Measurements from ENCODE around the gene SYT9. TPM values are rescaled to one million over a fixed set of nuclear protein-coding genes. Genes with fewer than 3 reads are reported as not detected.
A peak's percentile ranks its signal among the peaks of the same experiment; 100 is the strongest.

SYT9 gene
- total and polyA plus RNA-seq, 4 donors = 0.05 to 5.4 (median 2.6) TPM

DNA sequence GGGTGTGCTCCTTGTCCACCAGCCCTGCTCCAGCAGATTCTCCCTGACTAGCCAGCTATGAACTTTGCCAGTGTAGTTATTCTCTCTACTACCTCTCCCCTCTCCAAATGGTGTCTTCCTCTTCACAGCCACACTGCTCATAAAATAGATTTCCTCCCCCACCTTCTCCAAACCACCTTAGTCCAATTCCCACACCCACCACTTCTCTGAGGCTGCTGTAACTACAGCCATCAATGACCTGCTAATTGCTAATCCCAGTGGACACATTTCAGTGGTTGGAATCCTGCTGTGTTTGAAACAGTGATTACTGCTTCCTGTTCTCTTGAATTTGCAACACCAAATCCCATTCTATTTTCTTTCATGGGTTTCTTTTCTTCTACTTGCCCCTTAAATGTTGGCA, 23.4 kb downstream of the SYT9 start:
- H3K27ac ChIP-seq (ENCODE audit: low read depth in 1 of 2, low read length in 2 of 2) = no peak overlapping the region
- H3K4me3 ChIP-seq (ENCODE audit: low read depth in 1 of 3, low read length in 3 of 3) = no peak overlapping the region
- H3K9ac ChIP-seq (ENCODE audit: low read depth in 1 of 2, low read length in 2 of 2) = no peak overlapping the region
- no peak for DNase-seq (ENCODE audit: low spot score)
- no peaks in the 10 kb centered on the region for H3K4me1 ChIP-seq (ENCODE audit: control insufficient read depth in 4 of 4, insufficient read depth in 4 of 4, low read length in 3 of 4)
- H3K27me3 ChIP-seq (ENCODE audit: control insufficient read depth in 4 of 4, insufficient read depth in 4 of 4, low read length in 3 of 4) = no peaks in the 10 kb centered on the region
- no peak for TF ChIP-seq EGR1 (IDR thresholded peaks at IDR 0.05; ENCODE audit: low read depth in 2 of 2)
- TF ChIP-seq, protein P1, sequence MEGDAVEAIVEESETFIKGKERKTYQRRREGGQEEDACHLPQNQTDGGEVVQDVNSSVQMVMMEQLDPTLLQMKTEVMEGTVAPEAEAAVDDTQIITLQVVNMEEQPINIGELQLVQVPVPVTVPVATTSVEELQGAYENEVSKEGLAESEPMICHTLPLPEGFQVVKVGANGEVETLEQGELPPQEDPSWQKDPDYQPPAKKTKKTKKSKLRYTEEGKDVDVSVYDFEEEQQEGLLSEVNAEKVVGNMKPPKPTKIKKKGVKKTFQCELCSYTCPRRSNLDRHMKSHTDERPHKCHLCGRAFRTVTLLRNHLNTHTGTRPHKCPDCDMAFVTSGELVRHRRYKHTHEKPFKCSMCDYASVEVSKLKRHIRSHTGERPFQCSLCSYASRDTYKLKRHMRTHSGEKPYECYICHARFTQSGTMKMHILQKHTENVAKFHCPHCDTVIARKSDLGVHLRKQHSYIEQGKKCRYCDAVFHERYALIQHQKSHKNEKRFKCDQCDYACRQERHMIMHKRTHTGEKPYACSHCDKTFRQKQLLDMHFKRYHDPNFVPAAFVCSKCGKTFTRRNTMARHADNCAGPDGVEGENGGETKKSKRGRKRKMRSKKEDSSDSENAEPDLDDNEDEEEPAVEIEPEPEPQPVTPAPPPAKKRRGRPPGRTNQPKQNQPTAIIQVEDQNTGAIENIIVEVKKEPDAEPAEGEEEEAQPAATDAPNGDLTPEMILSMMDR (IDR thresholded peaks at IDR 0.05; ENCODE audit: low read depth, low read length, missing input control) = no peak
- no peak for TF ChIP-seq RAD21 (IDR thresholded peaks at IDR 0.05)
- TF ChIP-seq, protein P2, sequence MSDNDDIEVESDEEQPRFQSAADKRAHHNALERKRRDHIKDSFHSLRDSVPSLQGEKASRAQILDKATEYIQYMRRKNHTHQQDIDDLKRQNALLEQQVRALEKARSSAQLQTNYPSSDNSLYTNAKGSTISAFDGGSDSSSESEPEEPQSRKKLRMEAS (IDR thresholded peaks at IDR 0.05) = no peak
- no peak for TF ChIP-seq JUND (IDR thresholded peaks at IDR 0.05)
- TF ChIP-seq FOXA2 (IDR thresholded peaks at IDR 0.05) = no peak
- no peak for TF ChIP-seq YY1 (IDR thresholded peaks at IDR 0.05)
- TF ChIP-seq, protein P3, sequence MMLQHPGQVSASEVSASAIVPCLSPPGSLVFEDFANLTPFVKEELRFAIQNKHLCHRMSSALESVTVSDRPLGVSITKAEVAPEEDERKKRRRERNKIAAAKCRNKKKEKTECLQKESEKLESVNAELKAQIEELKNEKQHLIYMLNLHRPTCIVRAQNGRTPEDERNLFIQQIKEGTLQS (IDR thresholded peaks at IDR 0.05) = no peak
- TF ChIP-seq HNF4A (conservative IDR thresholded peaks at IDR 0.05) = no peak
- TF ChIP-seq HNF4G (IDR thresholded peaks at IDR 0.05) = no peak
- no peak for TF ChIP-seq FOXA1 (IDR thresholded peaks at IDR 0.05)
- no peak for TF ChIP-seq RXRA (IDR thresholded peaks at IDR 0.05)
- TF ChIP-seq, protein P4, sequence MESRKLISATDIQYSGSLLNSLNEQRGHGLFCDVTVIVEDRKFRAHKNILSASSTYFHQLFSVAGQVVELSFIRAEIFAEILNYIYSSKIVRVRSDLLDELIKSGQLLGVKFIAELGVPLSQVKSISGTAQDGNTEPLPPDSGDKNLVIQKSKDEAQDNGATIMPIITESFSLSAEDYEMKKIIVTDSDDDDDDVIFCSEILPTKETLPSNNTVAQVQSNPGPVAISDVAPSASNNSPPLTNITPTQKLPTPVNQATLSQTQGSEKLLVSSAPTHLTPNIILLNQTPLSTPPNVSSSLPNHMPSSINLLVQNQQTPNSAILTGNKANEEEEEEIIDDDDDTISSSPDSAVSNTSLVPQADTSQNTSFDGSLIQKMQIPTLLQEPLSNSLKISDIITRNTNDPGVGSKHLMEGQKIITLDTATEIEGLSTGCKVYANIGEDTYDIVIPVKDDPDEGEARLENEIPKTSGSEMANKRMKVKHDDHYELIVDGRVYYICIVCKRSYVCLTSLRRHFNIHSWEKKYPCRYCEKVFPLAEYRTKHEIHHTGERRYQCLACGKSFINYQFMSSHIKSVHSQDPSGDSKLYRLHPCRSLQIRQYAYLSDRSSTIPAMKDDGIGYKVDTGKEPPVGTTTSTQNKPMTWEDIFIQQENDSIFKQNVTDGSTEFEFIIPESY (IDR thresholded peaks at IDR 0.05) = no peak
- TF ChIP-seq, protein P5, sequence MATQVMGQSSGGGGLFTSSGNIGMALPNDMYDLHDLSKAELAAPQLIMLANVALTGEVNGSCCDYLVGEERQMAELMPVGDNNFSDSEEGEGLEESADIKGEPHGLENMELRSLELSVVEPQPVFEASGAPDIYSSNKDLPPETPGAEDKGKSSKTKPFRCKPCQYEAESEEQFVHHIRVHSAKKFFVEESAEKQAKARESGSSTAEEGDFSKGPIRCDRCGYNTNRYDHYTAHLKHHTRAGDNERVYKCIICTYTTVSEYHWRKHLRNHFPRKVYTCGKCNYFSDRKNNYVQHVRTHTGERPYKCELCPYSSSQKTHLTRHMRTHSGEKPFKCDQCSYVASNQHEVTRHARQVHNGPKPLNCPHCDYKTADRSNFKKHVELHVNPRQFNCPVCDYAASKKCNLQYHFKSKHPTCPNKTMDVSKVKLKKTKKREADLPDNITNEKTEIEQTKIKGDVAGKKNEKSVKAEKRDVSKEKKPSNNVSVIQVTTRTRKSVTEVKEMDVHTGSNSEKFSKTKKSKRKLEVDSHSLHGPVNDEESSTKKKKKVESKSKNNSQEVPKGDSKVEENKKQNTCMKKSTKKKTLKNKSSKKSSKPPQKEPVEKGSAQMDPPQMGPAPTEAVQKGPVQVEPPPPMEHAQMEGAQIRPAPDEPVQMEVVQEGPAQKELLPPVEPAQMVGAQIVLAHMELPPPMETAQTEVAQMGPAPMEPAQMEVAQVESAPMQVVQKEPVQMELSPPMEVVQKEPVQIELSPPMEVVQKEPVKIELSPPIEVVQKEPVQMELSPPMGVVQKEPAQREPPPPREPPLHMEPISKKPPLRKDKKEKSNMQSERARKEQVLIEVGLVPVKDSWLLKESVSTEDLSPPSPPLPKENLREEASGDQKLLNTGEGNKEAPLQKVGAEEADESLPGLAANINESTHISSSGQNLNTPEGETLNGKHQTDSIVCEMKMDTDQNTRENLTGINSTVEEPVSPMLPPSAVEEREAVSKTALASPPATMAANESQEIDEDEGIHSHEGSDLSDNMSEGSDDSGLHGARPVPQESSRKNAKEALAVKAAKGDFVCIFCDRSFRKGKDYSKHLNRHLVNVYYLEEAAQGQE (IDR thresholded peaks at IDR 0.05) = no peak
- TF ChIP-seq NR2F2 (IDR thresholded peaks at IDR 0.05) = no peak
- no peaks in the 10 kb centered on the region for H3K36me3 ChIP-seq (ENCODE audit: control insufficient read depth in 4 of 4, insufficient read depth in 3 of 4, low read depth in 1 of 4, low read length in 3 of 4)
- H3K9me3 ChIP-seq (ENCODE audit: control insufficient read depth in 4 of 4, low read length in 3 of 4) = no peaks in the 10 kb centered on the region

DNA sequence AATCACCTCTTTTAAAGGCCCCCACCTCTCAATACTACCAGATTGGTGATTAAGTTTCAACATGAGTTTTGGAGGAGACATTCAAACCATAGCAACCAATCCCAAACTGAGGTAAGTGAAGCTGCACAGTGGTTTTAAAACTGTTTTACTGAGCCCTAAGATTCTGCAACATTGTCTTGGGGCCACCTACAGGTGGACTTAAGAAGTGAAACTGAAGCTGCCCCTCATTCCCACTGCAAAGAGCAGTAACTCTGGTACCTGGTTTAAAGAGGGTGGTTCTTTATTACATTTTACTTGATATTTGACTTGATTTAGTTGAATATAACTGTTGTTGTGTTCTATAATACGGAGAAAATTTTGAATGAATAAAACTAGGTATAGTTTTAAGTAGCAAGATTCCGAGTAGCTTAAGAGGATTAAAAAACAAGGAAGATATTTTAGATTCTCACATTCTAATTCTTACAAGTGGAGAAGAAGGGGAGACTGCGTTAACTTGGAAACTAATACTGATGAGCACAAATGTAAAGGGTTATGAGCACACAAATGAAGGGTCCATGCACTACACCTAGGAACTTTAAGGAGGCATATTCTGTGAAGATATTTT, 26.7 kb downstream of the SYT9 start:
- no peak for DNase-seq (ENCODE audit: low spot score)
- Histone ChIP-seq H3K27ac (ENCODE audit: low read depth in 1 of 2, low read length in 2 of 2) (no peak overlapping the region), H3K9ac (ENCODE audit: low read depth in 1 of 2, low read length in 2 of 2) (no peak overlapping the region), H3K27me3 (ENCODE audit: control insufficient read depth in 4 of 4, insufficient read depth in 4 of 4, low read length in 3 of 4) (no peaks in the 10 kb centered on the region), H3K9me3 (ENCODE audit: control insufficient read depth in 4 of 4, low read length in 3 of 4) (no peaks in the 10 kb centered on the region), H3K36me3 (ENCODE audit: control insufficient read depth in 4 of 4, insufficient read depth in 3 of 4, low read depth in 1 of 4, low read length in 3 of 4) (no peaks in the 10 kb centered on the region), H3K4me3 (ENCODE audit: low read depth in 1 of 3, low read length in 3 of 3) (no peak overlapping the region), H3K4me1 (ENCODE audit: control insufficient read depth in 4 of 4, insufficient read depth in 4 of 4, low read length in 3 of 4) (no peaks in the 10 kb centered on the region)
- WGBS = 68% methylated on average over 3 of the region's 3 CpGs
- TF ChIP-seq FOXA2 (IDR thresholded peaks at IDR 0.05) (no peak), SP1 (IDR thresholded peaks at IDR 0.05) (no peak), HNF4G (IDR thresholded peaks at IDR 0.05) (no peak), NR2F2 (IDR thresholded peaks at IDR 0.05) (no peak), FOXA1 (IDR thresholded peaks at IDR 0.05) (no peak), RAD21 (IDR thresholded peaks at IDR 0.05) (peak; percentile 86 to 88), GABPA (IDR thresholded peaks at IDR 0.05 in 1 of 2, conservative IDR thresholded peaks at IDR 0.05 in 1 of 2) (no peak), EGR1 (IDR thresholded peaks at IDR 0.05; ENCODE audit: low read depth in 2 of 2) (no peak), HNF4A (conservative IDR thresholded peaks at IDR 0.05) (peak in 1 of 2 donors; percentile 41), JUND (IDR thresholded peaks at IDR 0.05) (no peak)
- TF ChIP-seq, protein P3 (IDR thresholded peaks at IDR 0.05) = no peak
- TF ChIP-seq, protein P5 (IDR thresholded peaks at IDR 0.05) = no peak
- TF ChIP-seq, protein P4 (IDR thresholded peaks at IDR 0.05) = no peak

Data from liver (tissue), 9 donors.